ENCODE data around the gene RMDN2.

RMDN2 gene

DNA sequence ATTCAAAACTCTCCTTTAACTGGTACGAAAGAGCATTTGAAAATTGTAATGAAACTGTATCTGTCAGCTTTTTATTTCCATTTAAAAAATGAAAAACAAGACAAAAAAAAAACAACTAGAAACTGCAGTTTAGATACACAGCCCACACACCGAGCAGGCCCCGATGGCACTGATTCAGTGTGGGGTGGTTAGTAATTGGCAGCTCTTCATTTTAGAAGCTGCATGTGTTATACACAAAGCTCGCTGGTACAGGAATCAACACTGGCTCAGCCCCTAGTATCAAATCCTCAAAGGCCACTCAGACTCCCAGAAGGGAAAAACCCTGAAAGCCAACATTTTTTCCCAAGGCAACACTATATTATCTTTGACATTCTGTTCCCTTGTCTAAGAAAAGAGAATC is 30.5 kb upstream of the RMDN2 start:
- H3K36me3 ChIP-seq = no peaks in the 10 kb centered on the region
- H3K9me3 ChIP-seq = no peaks in the 10 kb centered on the region
- no peaks in the 10 kb centered on the region for H3K4me1 ChIP-seq
- no peak overlapping the region for H3K4me3 ChIP-seq (ENCODE audit: low read depth, low read length)
- no peak for TF ChIP-seq CTCF (IDR thresholded peaks at IDR 0.05; ENCODE audit: low read depth, low read length)
- H3K27me3 ChIP-seq = no peaks in the 10 kb centered on the region
- no peak for DNase-seq

GRCh38 chr2:37895140-37895539 is 29.9 kb upstream of the RMDN2 start:
- H3K27me3 ChIP-seq = no peaks in the 10 kb centered on the region
- no peak overlapping the region for H3K4me3 ChIP-seq (ENCODE audit: low read depth, low read length)
- no peaks in the 10 kb centered on the region for H3K9me3 ChIP-seq
- no peaks in the 10 kb centered on the region for H3K4me1 ChIP-seq
- no peaks in the 10 kb centered on the region for H3K36me3 ChIP-seq
- no peak for TF ChIP-seq CTCF (IDR thresholded peaks at IDR 0.05; ENCODE audit: low read depth, low read length)
- no peak for DNase-seq

DNA sequence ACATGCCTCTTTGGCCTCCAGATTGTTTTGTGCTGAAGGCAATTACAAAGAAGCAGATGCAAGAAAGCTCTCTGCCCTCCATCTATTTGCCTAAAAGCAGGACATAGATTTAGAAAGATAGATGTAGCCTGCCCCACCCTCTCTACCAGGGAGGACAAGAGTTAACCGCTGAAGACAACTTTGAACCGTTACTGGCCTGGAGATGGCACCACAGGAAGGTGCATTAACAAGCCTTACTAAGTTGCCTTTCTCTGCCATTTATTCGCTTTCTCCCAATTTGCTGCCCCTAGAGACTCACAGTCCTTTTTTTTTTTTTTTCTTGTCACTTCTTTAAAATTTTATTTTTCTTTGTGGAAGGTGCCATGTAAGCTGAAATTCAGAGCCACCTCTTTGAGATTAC is 28.8 kb upstream of the RMDN2 start:
- peak; percentile 36 for TF ChIP-seq CTCF (IDR thresholded peaks at IDR 0.05; ENCODE audit: low read depth, low read length)
- Histone ChIP-seq H3K4me3 (ENCODE audit: low read depth, low read length) (no peak overlapping the region), H3K36me3 (no peaks in the 10 kb centered on the region), H3K27me3 (no peaks in the 10 kb centered on the region), H3K4me1 (no peaks in the 10 kb centered on the region), H3K9me3 (no peaks in the 10 kb centered on the region)
- no peak for DNase-seq

GRCh38 chr2:37897511-37897910 is 27.6 kb upstream of the RMDN2 start:
- Histone ChIP-seq H3K4me3 (ENCODE audit: low read depth, low read length) (no peak overlapping the region), H3K9me3 (no peaks in the 10 kb centered on the region), H3K4me1 (no peaks in the 10 kb centered on the region), H3K27me3 (no peaks in the 10 kb centered on the region), H3K36me3 (no peaks in the 10 kb centered on the region)
- no peak for DNase-seq
- no peak for TF ChIP-seq CTCF (IDR thresholded peaks at IDR 0.05; ENCODE audit: low read depth, low read length)

GRCh38 chr2:37898448-37898847 is 26.6 kb upstream of the RMDN2 start:
- H3K9me3 ChIP-seq = no peaks in the 10 kb centered on the region

GRCh38 chr2:37902991-37903390 is 22.1 kb upstream of the RMDN2 start:
- no peaks in the 10 kb centered on the region for H3K27me3 ChIP-seq
- H3K4me3 ChIP-seq (ENCODE audit: low read depth, low read length) = no peak overlapping the region
- TF ChIP-seq CTCF (IDR thresholded peaks at IDR 0.05; ENCODE audit: low read depth, low read length) = no peak
- no peak for DNase-seq
- no peaks in the 10 kb centered on the region for H3K4me1 ChIP-seq
- no peaks in the 10 kb centered on the region for H3K36me3 ChIP-seq
- no peaks in the 10 kb centered on the region for H3K9me3 ChIP-seq

More at GRCh38 chr2:37898448-37898847, 26.6 kb upstream of the RMDN2 start:
- no peaks in the 10 kb centered on the region for H3K4me1 ChIP-seq
- no peaks in the 10 kb centered on the region for H3K36me3 ChIP-seq
- no peaks in the 10 kb centered on the region for H3K27me3 ChIP-seq
- H3K4me3 ChIP-seq (ENCODE audit: low read depth, low read length) = no peak overlapping the region
- no peak for TF ChIP-seq CTCF (IDR thresholded peaks at IDR 0.05; ENCODE audit: low read depth, low read length)
- no peak for DNase-seq

All from BE2C (cell line).